Measurements from ENCODE around the gene TTC12.
"Not testable (repeated sequence)": the region's sequence is repeated elsewhere in the genome, so short reads cannot be mapped to it uniquely, and the experiment has no call there.

Gene TTC12

DNA sequence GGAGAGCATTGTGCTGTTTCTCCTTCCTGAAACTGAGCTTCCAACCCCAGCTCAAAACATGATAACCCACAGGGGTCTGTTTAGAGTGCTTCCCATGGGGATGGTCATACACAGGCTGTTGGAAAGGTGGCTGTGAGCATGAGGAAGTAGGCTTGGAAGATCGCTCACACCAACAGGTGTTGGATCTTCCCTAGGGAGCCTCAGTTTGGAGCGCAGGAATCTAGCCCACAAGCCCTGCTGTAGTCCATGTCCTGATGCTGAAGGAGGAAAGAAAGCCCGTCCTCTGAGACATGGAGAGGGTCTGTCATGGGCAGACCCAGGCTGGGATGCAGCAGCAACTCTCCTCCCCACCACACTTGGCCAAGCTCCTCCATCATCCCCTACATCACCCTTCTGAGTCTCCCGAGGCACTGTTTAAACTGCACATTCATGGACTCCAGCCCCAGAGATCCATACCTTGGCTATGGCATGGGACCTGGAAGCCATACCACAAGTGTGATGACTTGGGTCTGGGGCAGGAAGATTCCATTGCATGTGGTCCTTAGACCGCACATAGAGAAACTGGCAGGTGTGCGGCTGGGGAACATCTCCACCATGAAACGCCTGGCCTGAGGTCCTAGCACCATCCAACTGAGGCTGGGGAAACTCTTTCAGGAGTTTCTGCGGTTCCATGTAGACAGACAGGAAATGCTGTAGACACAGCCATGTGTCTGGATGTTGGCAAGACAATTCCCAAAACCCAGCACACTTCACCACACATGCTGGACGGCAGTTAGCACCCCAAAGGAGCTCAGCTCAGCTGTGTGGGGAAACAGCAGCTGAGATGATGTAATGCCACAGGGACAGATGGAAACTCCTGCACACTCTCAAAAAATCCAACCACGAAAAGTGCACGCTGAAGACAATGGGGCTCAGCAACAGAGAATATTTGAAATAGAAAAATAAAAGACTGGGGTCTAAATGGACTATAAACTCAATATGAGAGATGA lies 27.6 kb upstream of the TTC12 start:
- FAIRE-seq (no peak), DNase-seq (ENCODE audit: insufficient read length) (no peak)
- no peak for TF ChIP-seq POLR2AphosphoS5 (IDR thresholded peaks at IDR 0.05; ENCODE audit: low read depth, low read length)
- no peak for TF ChIP-seq TAF1 (IDR thresholded peaks at IDR 0.05; ENCODE audit: borderline replicate concordance, low read depth, low read length)
- TF ChIP-seq POLR2A (IDR thresholded peaks at IDR 0.05; ENCODE audit: low read depth, low read length), result no peak

- no peak for DNase-seq (ENCODE audit: insufficient read length)
- TF ChIP-seq POLR2A (IDR thresholded peaks at IDR 0.05; ENCODE audit: low read depth, low read length) (no peak), POLR2AphosphoS5 (IDR thresholded peaks at IDR 0.05; ENCODE audit: low read depth, low read length) (no peak), TAF1 (IDR thresholded peaks at IDR 0.05; ENCODE audit: borderline replicate concordance, low read depth, low read length) (no peak)
- FAIRE-seq, result no peak
Measured at GRCh38 chr11:113287801-113288200, 26.6 kb upstream of the TTC12 start.

DNA sequence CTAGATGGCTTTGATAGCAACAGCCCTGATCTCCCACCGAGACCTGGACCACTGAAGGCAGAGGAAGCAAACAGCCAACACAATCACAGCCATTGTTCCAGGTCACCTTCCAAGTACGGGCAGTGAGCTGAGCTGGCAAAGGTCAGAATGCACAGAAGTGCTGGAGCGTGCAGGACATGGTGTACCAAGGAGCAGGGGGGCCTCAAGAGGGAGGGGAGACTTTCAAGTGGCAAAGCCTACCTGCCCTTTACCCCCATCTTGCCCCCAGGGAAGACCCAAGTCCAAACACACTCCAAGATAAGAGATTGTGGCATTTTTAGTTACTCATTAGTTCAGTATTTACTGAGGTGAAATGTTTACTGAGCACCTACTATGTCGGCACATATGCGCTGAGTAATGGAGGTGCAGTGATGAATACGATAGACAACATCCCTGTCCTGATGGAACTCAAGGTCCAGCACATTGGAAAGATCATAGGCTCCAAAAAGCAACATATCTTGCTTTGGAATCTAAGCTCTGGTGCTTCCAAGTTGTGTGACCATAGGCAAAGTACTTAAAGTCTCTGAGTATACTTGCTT lies 26.0 kb upstream of the TTC12 start:
- TF ChIP-seq POLR2AphosphoS5 (IDR thresholded peaks at IDR 0.05; ENCODE audit: low read depth, low read length) (no peak), TAF1 (IDR thresholded peaks at IDR 0.05; ENCODE audit: borderline replicate concordance, low read depth, low read length) (no peak), POLR2A (IDR thresholded peaks at IDR 0.05; ENCODE audit: low read depth, low read length) (no peak)
- DNase-seq (ENCODE audit: insufficient read length) (no peak), FAIRE-seq (no peak)

- FAIRE-seq, result peak; percentile 96
- TF ChIP-seq TAF1 (IDR thresholded peaks at IDR 0.05; ENCODE audit: borderline replicate concordance, low read depth, low read length), result no peak
- no peak for TF ChIP-seq POLR2A (IDR thresholded peaks at IDR 0.05; ENCODE audit: low read depth, low read length)
- no peak for TF ChIP-seq POLR2AphosphoS5 (IDR thresholded peaks at IDR 0.05; ENCODE audit: low read depth, low read length)
- DNase-seq (ENCODE audit: insufficient read length), result peak; percentile 49
Measured at GRCh38 chr11:113289431-113290187, 24.8 kb upstream of the TTC12 start.

DNA sequence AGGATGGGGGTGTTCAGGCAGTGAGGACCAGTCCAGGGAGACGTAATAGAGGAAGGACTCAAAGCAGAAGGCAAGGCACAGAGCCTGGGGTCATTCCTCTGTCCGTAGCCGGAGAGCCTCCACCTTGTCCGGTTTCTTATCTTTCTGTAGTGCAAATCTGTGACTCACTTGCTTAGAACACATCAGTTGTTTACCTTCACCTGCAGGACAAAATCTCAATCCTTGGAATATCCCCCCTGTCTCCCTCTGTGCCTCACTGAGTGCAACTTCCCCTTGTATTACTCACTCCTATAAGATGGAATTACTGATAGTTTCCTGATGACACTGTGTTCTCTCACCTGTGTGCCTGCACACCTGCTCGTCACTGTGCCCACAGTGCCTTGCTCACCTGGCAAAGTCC lies 20.4 kb upstream of the TTC12 start:
- TF ChIP-seq POLR2AphosphoS5 (IDR thresholded peaks at IDR 0.05; ENCODE audit: low read depth, low read length) (no peak), TAF1 (IDR thresholded peaks at IDR 0.05; ENCODE audit: borderline replicate concordance, low read depth, low read length) (no peak), POLR2A (IDR thresholded peaks at IDR 0.05; ENCODE audit: low read depth, low read length) (no peak)
- no peak for FAIRE-seq
- no peak for DNase-seq (ENCODE audit: insufficient read length)

DNA sequence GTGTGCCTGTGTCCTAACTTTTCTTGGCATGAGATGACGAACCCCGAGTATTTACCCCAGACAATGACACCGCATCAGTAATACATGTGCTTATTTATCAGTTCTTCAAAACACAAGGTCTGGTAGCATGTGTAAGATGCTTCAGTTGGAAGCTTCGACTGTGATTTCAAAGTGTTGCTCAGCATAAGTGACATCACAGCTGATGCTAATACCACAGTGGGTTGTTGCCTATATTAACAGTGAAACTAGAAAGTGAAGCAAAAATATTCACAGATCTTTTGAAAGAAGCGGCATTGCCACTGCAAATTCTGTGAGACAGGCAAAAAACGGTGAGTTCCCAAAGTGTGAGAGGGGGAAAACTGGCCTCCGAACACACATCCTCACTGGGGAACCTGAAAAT lies 18.4 kb upstream of the TTC12 start:
- TF ChIP-seq POLR2A (IDR thresholded peaks at IDR 0.05; ENCODE audit: low read depth, low read length) (no peak), TAF1 (IDR thresholded peaks at IDR 0.05; ENCODE audit: borderline replicate concordance, low read depth, low read length) (no peak), POLR2AphosphoS5 (IDR thresholded peaks at IDR 0.05; ENCODE audit: low read depth, low read length) (no peak)
- DNase-seq (ENCODE audit: insufficient read length) (no peak), FAIRE-seq (no peak)

GRCh38 chr11:113296447-113297205 lies 17.8 kb upstream of the TTC12 start:
- FAIRE-seq (no peak), DNase-seq (ENCODE audit: insufficient read length) (no peak)
- TF ChIP-seq POLR2A (IDR thresholded peaks at IDR 0.05; ENCODE audit: low read depth, low read length), result no peak
- TF ChIP-seq TAF1 (IDR thresholded peaks at IDR 0.05; ENCODE audit: borderline replicate concordance, low read depth, low read length), result no peak
- no peak for TF ChIP-seq POLR2AphosphoS5 (IDR thresholded peaks at IDR 0.05; ENCODE audit: low read depth, low read length)

DNA sequence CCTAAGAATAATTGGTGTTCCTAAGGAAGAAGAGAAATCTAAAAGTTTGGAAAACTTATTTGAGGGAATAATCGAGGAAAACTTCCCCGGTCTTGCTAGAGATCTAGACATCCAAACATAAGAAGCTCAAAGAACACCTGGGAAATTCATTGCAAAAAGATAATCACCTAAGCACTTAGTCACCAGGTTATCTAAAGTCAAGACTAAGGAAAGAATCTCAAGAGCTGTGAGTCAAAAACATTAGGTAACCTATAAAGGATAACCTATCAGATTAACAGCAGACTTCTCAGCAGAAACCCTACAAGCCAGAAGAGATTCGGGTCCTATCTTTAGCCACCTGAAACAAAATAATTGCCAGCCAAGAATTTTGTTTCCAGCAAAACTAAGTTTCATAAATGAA lies 15.9 kb upstream of the TTC12 start:
- FAIRE-seq; DNase-seq (ENCODE audit: insufficient read length): not testable (repeated sequence)

DNA sequence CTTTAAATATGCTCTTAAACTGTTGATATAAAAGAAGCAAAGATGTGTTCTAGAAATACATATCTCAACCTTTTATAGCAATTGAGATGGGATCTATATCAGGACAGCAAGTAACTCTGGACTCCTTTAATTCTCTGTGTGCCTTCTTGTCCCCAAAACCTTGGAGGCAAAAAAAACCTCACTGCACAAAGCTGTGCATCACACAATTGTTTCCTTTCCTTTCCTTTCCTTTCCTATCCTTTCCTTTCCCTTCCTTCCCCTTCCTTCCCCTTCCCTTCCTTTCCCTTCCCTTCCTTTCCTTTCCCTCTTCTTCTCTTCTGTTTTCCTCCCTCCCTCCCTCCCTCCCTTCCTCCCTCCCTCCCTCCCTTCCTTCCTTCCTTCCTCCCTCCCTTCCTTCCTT lies 9.5 kb upstream of the TTC12 start:
- no peak for FAIRE-seq
- no peak for DNase-seq (ENCODE audit: insufficient read length)

DNA sequence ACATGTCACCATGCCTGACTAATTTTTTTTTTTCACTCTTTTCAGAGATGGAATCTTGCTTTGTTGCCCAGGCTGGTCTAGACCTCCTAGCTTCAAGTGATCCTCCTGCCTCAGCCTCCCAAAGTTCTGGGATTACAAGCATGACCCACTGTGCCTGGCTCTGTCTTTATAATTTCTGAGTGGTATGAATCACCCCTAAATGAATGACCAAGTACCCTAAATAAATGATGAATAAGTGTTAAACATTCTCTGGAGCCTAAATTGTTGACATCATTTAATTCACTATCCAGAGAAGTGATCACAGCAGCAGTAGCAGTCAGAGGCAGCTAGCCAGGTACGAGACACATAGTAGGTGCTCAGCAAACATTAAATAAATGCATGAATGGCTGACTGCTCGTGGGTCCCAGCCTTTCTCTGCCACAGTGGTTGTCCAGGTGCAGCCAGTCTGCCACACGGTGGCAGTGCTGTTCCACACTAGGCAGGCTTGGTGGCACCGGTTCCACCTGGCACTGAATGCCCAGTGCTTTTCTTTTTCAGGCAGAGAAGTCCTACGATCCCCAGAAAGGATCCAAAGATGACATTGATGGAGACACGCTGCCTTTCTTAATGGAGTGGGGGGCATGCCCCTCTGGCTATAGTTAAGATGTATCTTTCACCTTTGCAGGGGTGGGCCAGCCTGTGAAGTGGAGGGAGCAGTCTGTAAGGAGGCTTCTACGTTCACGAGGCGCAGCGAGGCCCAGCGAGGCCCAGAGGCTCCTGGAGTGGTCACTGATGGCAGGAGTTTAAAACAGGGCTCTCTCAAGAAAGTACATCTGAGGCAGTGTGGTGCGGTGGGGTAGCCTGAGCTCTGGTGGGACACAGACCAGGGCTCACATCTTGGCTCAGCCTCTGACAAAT lies 8.7 kb upstream of the TTC12 start:
- DNase-seq (ENCODE audit: insufficient read length) (peak; percentile 43), FAIRE-seq (peak; percentile 99)
- TF ChIP-seq POLR2A (IDR thresholded peaks at IDR 0.05; ENCODE audit: low read depth, low read length), result no peak
- no peak for TF ChIP-seq POLR2AphosphoS5 (IDR thresholded peaks at IDR 0.05; ENCODE audit: low read depth, low read length)
- TF ChIP-seq TAF1 (IDR thresholded peaks at IDR 0.05; ENCODE audit: borderline replicate concordance, low read depth, low read length), result no peak

More for the DNA sequence above, 9.5 kb upstream of the TTC12 start:
- TF ChIP-seq POLR2AphosphoS5 (IDR thresholded peaks at IDR 0.05; ENCODE audit: low read depth, low read length), result no peak
- TF ChIP-seq POLR2A (IDR thresholded peaks at IDR 0.05; ENCODE audit: low read depth, low read length), result no peak
- TF ChIP-seq TAF1 (IDR thresholded peaks at IDR 0.05; ENCODE audit: borderline replicate concordance, low read depth, low read length), result no peak

Measured in GM12892 (cell line).